ENCODE measurements around the gene RBFOX2. TPM values are rescaled to one million over a fixed set of nuclear protein-coding genes. Genes with fewer than 3 reads are reported as not detected.

Gene RBFOX2
- total and polyA plus RNA-seq, 2 of the 13 experiments (the other 11 are each of a cell fraction or from before 2014, with no cell fraction given), result 37.3 to 40.4 TPM

DNA sequence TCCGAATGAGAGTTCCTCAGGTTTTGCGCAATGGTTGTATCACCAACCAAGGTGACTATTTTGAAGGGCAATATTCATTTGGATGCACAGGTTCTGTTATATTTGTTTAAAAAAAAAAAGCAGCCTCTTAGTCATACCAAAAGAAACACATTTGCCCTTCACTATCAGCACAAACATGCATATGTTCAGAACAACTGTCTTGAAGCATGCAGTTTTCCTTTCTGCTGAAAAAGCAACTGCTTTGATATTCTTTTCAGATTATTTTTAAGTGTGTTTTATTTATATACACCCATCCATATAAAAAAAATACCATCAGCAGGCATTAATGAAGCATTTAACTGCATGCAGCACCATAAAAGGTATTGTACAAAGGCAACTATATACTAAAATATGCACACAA, 67.8 kb downstream of the RBFOX2 start:
- Histone ChIP-seq H4K20me1 (ENCODE audit: insufficient read depth, low read length) (no peaks in the 10 kb centered on the region; the same call in 1 of the 2 replicates), H3K4me1 (ENCODE audit: insufficient read depth, low read length) (peaks cover 6% of the 10 kb centered on the region; the same call in 1 of the 2 replicates), H3K9ac (ENCODE audit: insufficient read depth, low read depth, low read length) (no peak overlapping the region), H3K36me3 (replicated peaks in 1 of 2; ENCODE audit: control insufficient read depth in 1 of 2, insufficient read depth in 2 of 2, low read length in 2 of 2) (no peaks in the 10 kb centered on the region), H3K4me3 (replicated peaks in 1 of 3; ENCODE audit: insufficient read depth in 1 of 3, low read depth in 2 of 3, low read length in 3 of 3) (no peak overlapping the region), H3K27me3 (ENCODE audit: control insufficient read depth in 1 of 2, insufficient read depth in 2 of 2, low read length in 2 of 2) (no peaks in the 10 kb centered on the region), H3K9me3 (ENCODE audit: low read length) (no peaks in the 10 kb centered on the region), H3K79me2 (ENCODE audit: insufficient read depth, low read length) (peaks cover 32% of the 10 kb centered on the region), H3K4me2 (ENCODE audit: low read depth, low read length) (no peak overlapping the region), H3K27ac (ENCODE audit: extremely low read length, insufficient read depth, low read length) (no peak overlapping the region), H2AFZ (ENCODE audit: low read length) (no peak overlapping the region)
- ATAC-seq, result no peak
- no peak for TF ChIP-seq ZNF772 (CRISPR knock-in tag; IDR thresholded peaks at IDR 0.05)
- TF ChIP-seq MEF2D (CRISPR knock-in tag; IDR thresholded peaks at IDR 0.05), result no peak
- TF ChIP-seq TEAD3 (CRISPR knock-in tag; optimal IDR thresholded peaks at IDR 0.05; ENCODE audit: borderline replicate concordance), result no peak
- TF ChIP-seq ZNF382 (CRISPR knock-in tag; IDR thresholded peaks at IDR 0.05; ENCODE audit: borderline replicate concordance), result no peak
- TF ChIP-seq, protein P1, sequence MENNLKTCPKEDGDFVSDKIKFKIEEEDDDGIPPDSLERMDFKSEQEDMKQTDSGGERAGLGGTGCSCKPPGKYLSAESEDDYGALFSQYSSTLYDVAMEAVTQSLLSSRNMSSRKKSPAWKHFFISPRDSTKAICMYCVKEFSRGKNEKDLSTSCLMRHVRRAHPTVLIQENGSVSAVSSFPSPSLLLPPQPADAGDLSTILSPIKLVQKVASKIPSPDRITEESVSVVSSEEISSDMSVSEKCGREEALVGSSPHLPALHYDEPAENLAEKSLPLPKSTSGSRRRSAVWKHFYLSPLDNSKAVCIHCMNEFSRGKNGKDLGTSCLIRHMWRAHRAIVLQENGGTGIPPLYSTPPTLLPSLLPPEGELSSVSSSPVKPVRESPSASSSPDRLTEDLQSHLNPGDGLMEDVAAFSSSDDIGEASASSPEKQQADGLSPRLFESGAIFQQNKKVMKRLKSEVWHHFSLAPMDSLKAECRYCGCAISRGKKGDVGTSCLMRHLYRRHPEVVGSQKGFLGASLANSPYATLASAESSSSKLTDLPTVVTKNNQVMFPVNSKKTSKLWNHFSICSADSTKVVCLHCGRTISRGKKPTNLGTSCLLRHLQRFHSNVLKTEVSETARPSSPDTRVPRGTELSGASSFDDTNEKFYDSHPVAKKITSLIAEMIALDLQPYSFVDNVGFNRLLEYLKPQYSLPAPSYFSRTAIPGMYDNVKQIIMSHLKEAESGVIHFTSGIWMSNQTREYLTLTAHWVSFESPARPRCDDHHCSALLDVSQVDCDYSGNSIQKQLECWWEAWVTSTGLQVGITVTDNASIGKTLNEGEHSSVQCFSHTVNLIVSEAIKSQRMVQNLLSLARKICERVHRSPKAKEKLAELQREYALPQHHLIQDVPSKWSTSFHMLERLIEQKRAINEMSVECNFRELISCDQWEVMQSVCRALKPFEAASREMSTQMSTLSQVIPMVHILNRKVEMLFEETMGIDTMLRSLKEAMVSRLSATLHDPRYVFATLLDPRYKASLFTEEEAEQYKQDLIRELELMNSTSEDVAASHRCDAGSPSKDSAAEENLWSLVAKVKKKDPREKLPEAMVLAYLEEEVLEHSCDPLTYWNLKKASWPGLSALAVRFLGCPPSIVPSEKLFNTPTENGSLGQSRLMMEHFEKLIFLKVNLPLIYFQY (CRISPR knock-in tag; IDR thresholded peaks at IDR 0.05; ENCODE audit: borderline replicate concordance), result no peak
- TF ChIP-seq, protein P2, sequence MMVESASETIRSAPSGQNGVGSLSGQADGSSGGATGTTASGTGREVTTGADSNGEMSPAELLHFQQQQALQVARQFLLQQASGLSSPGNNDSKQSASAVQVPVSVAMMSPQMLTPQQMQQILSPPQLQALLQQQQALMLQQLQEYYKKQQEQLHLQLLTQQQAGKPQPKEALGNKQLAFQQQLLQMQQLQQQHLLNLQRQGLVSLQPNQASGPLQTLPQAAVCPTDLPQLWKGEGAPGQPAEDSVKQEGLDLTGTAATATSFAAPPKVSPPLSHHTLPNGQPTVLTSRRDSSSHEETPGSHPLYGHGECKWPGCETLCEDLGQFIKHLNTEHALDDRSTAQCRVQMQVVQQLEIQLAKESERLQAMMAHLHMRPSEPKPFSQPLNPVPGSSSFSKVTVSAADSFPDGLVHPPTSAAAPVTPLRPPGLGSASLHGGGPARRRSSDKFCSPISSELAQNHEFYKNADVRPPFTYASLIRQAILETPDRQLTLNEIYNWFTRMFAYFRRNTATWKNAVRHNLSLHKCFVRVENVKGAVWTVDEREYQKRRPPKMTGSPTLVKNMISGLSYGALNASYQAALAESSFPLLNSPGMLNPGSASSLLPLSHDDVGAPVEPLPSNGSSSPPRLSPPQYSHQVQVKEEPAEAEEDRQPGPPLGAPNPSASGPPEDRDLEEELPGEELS (CRISPR knock-in tag; IDR thresholded peaks at IDR 0.05), result no peak
- TF ChIP-seq U2AF2 (IDR thresholded peaks at IDR 0.05; ENCODE audit: low read depth, low read length), result no peak
- no peak for TF ChIP-seq KLF16 (CRISPR knock-in tag; IDR thresholded peaks at IDR 0.05)
- no peak for TF ChIP-seq JUN (CRISPR knock-in tag; IDR thresholded peaks at IDR 0.05)
- TF ChIP-seq, protein P3, sequence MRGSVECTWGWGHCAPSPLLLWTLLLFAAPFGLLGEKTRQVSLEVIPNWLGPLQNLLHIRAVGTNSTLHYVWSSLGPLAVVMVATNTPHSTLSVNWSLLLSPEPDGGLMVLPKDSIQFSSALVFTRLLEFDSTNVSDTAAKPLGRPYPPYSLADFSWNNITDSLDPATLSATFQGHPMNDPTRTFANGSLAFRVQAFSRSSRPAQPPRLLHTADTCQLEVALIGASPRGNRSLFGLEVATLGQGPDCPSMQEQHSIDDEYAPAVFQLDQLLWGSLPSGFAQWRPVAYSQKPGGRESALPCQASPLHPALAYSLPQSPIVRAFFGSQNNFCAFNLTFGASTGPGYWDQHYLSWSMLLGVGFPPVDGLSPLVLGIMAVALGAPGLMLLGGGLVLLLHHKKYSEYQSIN (CRISPR knock-in tag; IDR thresholded peaks at IDR 0.05; ENCODE audit: borderline replicate concordance), result no peak
- TF ChIP-seq NFE2L1 (CRISPR knock-in tag; IDR thresholded peaks at IDR 0.05; ENCODE audit: borderline replicate concordance), result no peak
- TF ChIP-seq, protein P4, sequence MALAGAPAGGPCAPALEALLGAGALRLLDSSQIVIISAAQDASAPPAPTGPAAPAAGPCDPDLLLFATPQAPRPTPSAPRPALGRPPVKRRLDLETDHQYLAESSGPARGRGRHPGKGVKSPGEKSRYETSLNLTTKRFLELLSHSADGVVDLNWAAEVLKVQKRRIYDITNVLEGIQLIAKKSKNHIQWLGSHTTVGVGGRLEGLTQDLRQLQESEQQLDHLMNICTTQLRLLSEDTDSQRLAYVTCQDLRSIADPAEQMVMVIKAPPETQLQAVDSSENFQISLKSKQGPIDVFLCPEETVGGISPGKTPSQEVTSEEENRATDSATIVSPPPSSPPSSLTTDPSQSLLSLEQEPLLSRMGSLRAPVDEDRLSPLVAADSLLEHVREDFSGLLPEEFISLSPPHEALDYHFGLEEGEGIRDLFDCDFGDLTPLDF (CRISPR knock-in tag; IDR thresholded peaks at IDR 0.05), result no peak
- TF ChIP-seq KAT7 (CRISPR knock-in tag; IDR thresholded peaks at IDR 0.05; ENCODE audit: borderline replicate concordance), result no peak
- no peak for TF ChIP-seq TCF12 (IDR thresholded peaks at IDR 0.05)
- no peak for TF ChIP-seq TCF12 (CRISPR knock-in tag; IDR thresholded peaks at IDR 0.05)
- TF ChIP-seq GFI1 (CRISPR knock-in tag; IDR thresholded peaks at IDR 0.05; ENCODE audit: borderline replicate concordance), result no peak
- no TSS peak for BruUV-seq (replicated peaks)
- no peak for DNase-seq (ENCODE audit: low spot score)
- CTCF ChIA-PET (ENCODE audit: low intra/inter-chr PET ratio, low total read pairs), result no interaction called here
- 96% methylated on average over 2 of the region's 2 CpGs for WGBS (ENCODE audit: low lambda C conversion rate)
- intact Hi-C loops (cut with micrococcal nuclease; ENCODE audit: unreplicated experiment), result no loop called here
- POLR2A ChIA-PET, result no interaction called here
- in situ Hi-C loops (cut with HindIII; ENCODE audit: extremely low pct_ligation_motif_present, low pct_unique_long_range_greater_than_20kb), result no loop called here
- no peak for FAIRE-seq
